OCI-LY7 (cell line): ENCODE results near the gene OLFM1. TPM values are rescaled to one million over a fixed set of nuclear protein-coding genes. Genes with fewer than 3 reads are reported as not detected.
"Not testable (repeated sequence)": the region's sequence is repeated elsewhere in the genome, so short reads cannot be mapped to it uniquely, and the experiment has no call there.

ENCODE experiments used
- BruUV-seq: library from RNA; stranded (reverse); fragments of 400-500 nt; replicated peaks from 2 replicates; lab custom pipeline; 2021; lab: Mats Ljungman, UMichigan
- CTCF ChIA-PET: fragments of 300-600 bp; sonication (Branson Sonifier 250); formaldehyde crosslinking; loops from one replicate; lab custom pipeline; 2022; ENCODE audit warnings: antibody characterized with exemption; ENCODE audit not compliant: unreplicated experiment; lab: Charles Lee
- POLR2A ChIA-PET: fragments of 300-600 bp; sonication (Branson Sonifier 250); formaldehyde crosslinking; loops from one replicate; lab custom pipeline; 2022; ENCODE audit warnings: antibody characterized with exemption; lab: Charles Lee
- DNase-seq: peaks from one replicate; pipeline ENCODE4 v3.0.0-alpha.2; 2015; ENCODE audit warnings: low spot score
- H2AFZ ChIP-seq: fragments of 200-600 bp; sonication (generic), shearing (Covaris generic); 2 replicates; pipeline ENCODE4 v1.6.1; 2014; ENCODE audit warnings: mild to moderate bottlenecking, antibody characterized with exemption, low read length, moderate library complexity
- H3K27ac ChIP-seq: fragments of 200-600 bp; sonication (generic); 2 replicates; pipeline ENCODE4 v1.5.1; 2014; ENCODE audit warnings: mixed run types, low read depth, mild to moderate bottlenecking, moderate library complexity, low read length, inconsistent platforms; ENCODE audit not compliant: poor library complexity, severe bottlenecking
- H3K36me3 ChIP-seq: fragments of 200-600 bp; sonication (generic); 2 replicates; pipeline ENCODE4 v1.6.1; 2014; ENCODE audit warnings: mild to moderate bottlenecking, antibody characterized with exemption, low read length, moderate library complexity, mixed read lengths; ENCODE audit not compliant: insufficient read depth
- H3K4me1 ChIP-seq: fragments of 200-600 bp; sonication (generic); 2 replicates; pipeline ENCODE4 v1.5.1; 2014; ENCODE audit warnings: mild to moderate bottlenecking, low read length; ENCODE audit not compliant: insufficient read depth, poor library complexity, severe bottlenecking
- H3K4me2 ChIP-seq: fragments of 200-600 bp; sonication (generic); 2 replicates; pipeline ENCODE4 v1.6.1; 2014; ENCODE audit warnings: mild to moderate bottlenecking, low read length
- H3K4me3 ChIP-seq: fragments of 200-600 bp; sonication (generic); 2 replicates; pipeline ENCODE4 v1.5.1; 2014; ENCODE audit warnings: mild to moderate bottlenecking, low read depth, low read length; ENCODE audit not compliant: poor library complexity, severe bottlenecking
- H3K79me2 ChIP-seq: fragments of 200-600 bp; sonication (generic); 2 replicates; pipeline ENCODE4 v1.6.1; 2016; ENCODE audit warnings: low read depth, mild to moderate bottlenecking, low read length, moderate library complexity, mixed read lengths; ENCODE audit not compliant: insufficient read depth
- H3K9me2 ChIP-seq: fragments of 200-600 bp; sonication (generic); 2 replicates; pipeline ENCODE4 v1.6.1; 2016; ENCODE audit warnings: mild to moderate bottlenecking, low read length, mixed read lengths; ENCODE audit not compliant: insufficient read depth
- H3K9me3 ChIP-seq: fragments of 200-600 bp; sonication (generic); 2 replicates; pipeline ENCODE4 v1.6.1; 2014; ENCODE audit warnings: mild to moderate bottlenecking, mixed run types, low read length, mixed read lengths
- H4K20me1 ChIP-seq: fragments of 200-600 bp; sonication (generic); 2 replicates; pipeline ENCODE4 v1.6.1; 2014; ENCODE audit warnings: mild to moderate bottlenecking, antibody characterized with exemption, low read length, moderate library complexity, mixed read lengths; ENCODE audit not compliant: insufficient read depth
- EZH2phosphoT487 ChIP-seq: fragments of 200-600 bp; sonication (generic); IDR thresholded peaks from 2 replicates; pipeline ENCODE4 v1.6.1; 2018; ENCODE audit warnings: low read depth, borderline replicate concordance, mild to moderate bottlenecking, mixed run types, antibody characterized with exemption, low read length, moderate library complexity, mixed read lengths
- intact Hi-C: fragments of 100-400 bp; cut with micrococcal nuclease; formaldehyde crosslinking; loops from one replicate; pipeline ENCODE4 v1.10.0; 2022; ENCODE audit not compliant: unreplicated experiment
- total RNA-seq, 2 experiments: library from RNA; depleted of rRNA in 1 of 2; stranded (reverse); fragments of >200 nt in 1 of 2; shearing (Covaris generic) in 1 of 2; gene quantifications; 2 replicates each; pipeline ENCODE4 v1.2.3, GENCODE V29; 2014 to 2022
- TF ChIP-seq, protein P1 (sequence below): fragments of 200-600 bp; sonication (generic); conservative IDR thresholded peaks from 2 replicates; pipeline ENCODE4 v1.5.1; 2014; ENCODE audit warnings: mild to moderate bottlenecking, antibody characterized with exemption, low read length, moderate library complexity, mixed read lengths

The OLFM1 gene
- total RNA-seq, 2 experiments from 2014 or later, result not detected

DNA sequence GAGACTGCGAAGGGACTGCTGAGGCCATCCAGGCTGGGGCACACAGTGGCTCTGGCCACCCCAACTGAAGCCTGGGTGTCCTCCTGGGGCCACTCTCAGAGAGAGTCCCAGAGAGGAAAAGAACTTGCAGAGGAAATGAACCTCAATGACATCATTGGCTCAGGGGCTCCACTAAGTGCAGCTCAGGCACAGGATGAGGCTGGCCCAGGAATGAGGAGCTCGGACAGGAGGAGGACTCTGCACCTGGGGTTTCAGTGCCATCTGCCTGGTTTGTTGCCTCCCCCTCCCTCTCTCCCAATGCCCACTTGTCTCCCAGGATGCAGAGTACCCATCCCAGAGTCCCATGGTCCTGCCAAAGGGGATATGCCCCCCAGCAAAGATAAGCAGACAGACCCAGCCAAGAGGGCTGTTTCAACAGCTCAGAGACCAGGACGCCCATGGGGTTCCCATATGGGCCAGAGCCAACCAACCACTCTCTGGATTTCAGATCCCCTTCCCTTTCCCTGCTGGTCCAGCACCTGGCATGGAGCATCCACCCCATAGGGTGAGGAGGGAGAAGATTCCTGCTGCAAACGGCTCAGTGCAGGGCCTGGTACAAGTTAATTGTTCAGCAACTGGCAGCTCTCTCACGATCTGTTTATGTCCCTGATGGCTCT is 26.9 kb upstream of the OLFM1 start:
- Histone ChIP-seq H3K27ac (no peak overlapping the region), H3K9me2 (no peaks in the 10 kb centered on the region), H3K79me2 (no peaks in the 10 kb centered on the region), H3K9me3 (no peaks in the 10 kb centered on the region), H3K4me2 (no peak overlapping the region), H3K4me1 (no peaks in the 10 kb centered on the region), H3K4me3 (no peak overlapping the region), H4K20me1 (no peaks in the 10 kb centered on the region), H2AFZ (no peak overlapping the region), H3K36me3 (no peaks in the 10 kb centered on the region)
- no TSS peak for BruUV-seq
- TF ChIP-seq, protein P1, sequence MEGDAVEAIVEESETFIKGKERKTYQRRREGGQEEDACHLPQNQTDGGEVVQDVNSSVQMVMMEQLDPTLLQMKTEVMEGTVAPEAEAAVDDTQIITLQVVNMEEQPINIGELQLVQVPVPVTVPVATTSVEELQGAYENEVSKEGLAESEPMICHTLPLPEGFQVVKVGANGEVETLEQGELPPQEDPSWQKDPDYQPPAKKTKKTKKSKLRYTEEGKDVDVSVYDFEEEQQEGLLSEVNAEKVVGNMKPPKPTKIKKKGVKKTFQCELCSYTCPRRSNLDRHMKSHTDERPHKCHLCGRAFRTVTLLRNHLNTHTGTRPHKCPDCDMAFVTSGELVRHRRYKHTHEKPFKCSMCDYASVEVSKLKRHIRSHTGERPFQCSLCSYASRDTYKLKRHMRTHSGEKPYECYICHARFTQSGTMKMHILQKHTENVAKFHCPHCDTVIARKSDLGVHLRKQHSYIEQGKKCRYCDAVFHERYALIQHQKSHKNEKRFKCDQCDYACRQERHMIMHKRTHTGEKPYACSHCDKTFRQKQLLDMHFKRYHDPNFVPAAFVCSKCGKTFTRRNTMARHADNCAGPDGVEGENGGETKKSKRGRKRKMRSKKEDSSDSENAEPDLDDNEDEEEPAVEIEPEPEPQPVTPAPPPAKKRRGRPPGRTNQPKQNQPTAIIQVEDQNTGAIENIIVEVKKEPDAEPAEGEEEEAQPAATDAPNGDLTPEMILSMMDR, result no peak
- no peak for TF ChIP-seq EZH2phosphoT487
- ChIA-PET CTCF (no interaction called here), POLR2A (no interaction called here)
- DNase-seq, result no peak
- intact Hi-C loops, result no loop called here

DNA sequence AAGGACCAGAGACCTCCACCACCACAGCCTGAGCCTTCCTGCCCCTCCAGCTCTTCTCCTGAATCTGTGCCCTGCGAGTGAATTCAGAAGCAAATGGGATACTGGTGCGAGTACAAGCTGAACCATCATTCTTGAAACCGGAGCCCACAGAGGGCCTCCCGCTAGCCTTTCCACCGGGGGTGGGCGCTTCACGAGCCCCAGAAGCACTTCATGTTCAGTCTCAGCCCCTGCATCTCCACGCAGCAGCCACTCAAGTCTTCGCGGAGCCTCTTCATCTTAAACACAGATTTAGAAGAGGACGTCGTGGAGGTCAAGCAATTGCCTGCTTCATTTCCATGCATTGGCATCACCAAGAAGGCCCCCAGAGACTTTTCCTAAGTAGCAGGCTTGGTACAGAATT is 26.0 kb upstream of the OLFM1 start:
- no peaks in the 10 kb centered on the region for H4K20me1 ChIP-seq
- H3K9me3 ChIP-seq, result no peaks in the 10 kb centered on the region
- H3K79me2 ChIP-seq, result no peaks in the 10 kb centered on the region
- no peak for DNase-seq
- BruUV-seq, result no TSS peak
- H3K4me2 ChIP-seq, result no peak overlapping the region
- H3K27ac ChIP-seq, result no peak overlapping the region
- no peaks in the 10 kb centered on the region for H3K9me2 ChIP-seq
- ChIA-PET POLR2A (no interaction called here), CTCF (no interaction called here)
- H3K36me3 ChIP-seq, result no peaks in the 10 kb centered on the region
- no peak overlapping the region for H3K4me3 ChIP-seq
- intact Hi-C loops, result no loop called here
- no peak overlapping the region for H2AFZ ChIP-seq
- no peaks in the 10 kb centered on the region for H3K4me1 ChIP-seq
- TF ChIP-seq, protein P1, result no peak
- no peak for TF ChIP-seq EZH2phosphoT487

DNA sequence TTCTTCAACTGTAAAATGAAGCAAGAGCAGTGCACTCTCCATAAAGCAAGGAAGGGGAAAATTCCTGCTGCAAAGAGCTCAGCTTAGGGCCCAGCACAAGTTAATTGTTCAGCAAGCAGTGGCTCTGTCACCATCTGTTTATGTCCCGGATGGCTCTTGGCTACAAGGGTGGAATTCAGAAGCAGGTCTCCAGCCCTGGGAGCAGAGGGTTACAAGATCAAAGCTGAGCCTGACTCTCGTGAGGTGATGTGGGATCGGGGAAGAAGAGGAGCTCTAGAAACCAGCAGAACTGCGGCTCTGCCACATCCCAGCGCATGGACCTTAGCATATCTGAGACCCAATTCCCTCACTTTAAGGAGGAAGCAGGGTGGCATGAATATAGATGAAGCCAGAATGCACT is 25.2 kb upstream of the OLFM1 start:
- H3K27ac ChIP-seq, result no peak overlapping the region
- no peaks in the 10 kb centered on the region for H3K9me3 ChIP-seq
- TF ChIP-seq, protein P1, result no peak
- TF ChIP-seq EZH2phosphoT487, result no peak
- no peaks in the 10 kb centered on the region for H3K36me3 ChIP-seq
- DNase-seq, result no peak
- no peak overlapping the region for H2AFZ ChIP-seq
- no peaks in the 10 kb centered on the region for H3K4me1 ChIP-seq
- BruUV-seq, result no TSS peak
- H3K4me2 ChIP-seq, result no peak overlapping the region
- CTCF ChIA-PET, result no interaction called here
- H3K4me3 ChIP-seq, result no peak overlapping the region
- no peaks in the 10 kb centered on the region for H3K79me2 ChIP-seq
- POLR2A ChIA-PET, result no interaction called here
- intact Hi-C loops, result no loop called here
- H3K9me2 ChIP-seq, result no peaks in the 10 kb centered on the region
- no peaks in the 10 kb centered on the region for H4K20me1 ChIP-seq

DNA sequence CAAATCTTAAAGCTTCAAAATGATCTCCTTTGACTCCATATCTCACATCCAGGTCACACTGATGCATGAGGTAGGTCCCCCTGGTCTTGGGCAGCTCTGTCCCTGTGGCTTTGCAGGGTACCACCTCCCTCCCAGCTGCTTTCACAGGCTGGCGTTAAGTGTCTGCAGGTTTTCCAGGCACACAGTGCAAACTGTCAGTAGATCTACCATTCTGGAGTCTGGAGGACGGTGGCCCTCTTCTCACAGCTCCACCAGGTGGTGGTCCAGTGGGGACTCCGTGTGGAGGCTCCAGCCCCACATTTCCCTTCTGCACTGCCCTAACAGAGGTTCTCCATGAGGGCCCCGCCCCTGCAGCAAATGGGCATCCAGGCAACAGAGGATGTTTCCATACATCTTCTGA is 24.0 kb upstream of the OLFM1 start:
- H3K36me3 ChIP-seq, H3K4me1 ChIP-seq, DNase-seq, H4K20me1 ChIP-seq, H3K4me2 ChIP-seq, H3K4me3 ChIP-seq, H2AFZ ChIP-seq, intact Hi-C loops, POLR2A ChIA-PET, H3K27ac ChIP-seq, CTCF ChIA-PET, H3K79me2 ChIP-seq, H3K9me3 ChIP-seq, H3K9me2 ChIP-seq, BruUV-seq: not testable (repeated sequence)
